ENCODE data around the gene NEUROG1. TPM values are rescaled to one million over a fixed set of nuclear protein-coding genes. Genes with fewer than 3 reads are reported as not detected.

NEUROG1 gene
- total RNA-seq, 1 donor from 2014 or later = not detected

DNA sequence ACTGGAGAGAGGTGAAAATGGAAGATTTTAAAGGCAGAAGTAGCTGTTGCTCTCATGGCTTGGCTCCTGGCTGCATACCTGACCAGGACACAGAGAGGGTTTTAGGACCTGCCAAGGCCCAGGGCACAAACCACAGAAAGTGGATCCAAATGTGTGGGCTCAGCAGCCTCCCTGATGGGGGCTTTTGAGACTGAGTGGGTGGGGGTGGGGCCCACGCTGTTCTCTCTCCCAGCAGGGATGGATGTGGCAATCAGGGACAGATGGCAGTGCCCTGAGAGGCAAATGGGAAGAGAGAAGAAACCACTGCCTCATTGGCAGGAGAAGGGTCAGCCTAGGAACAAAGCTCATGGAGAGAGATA, 48.7 kb downstream of the NEUROG1 start:
- peaks cover 19% of the 10 kb centered on the region for H3K4me1 Mint-ChIP-seq (ENCODE audit: low read depth)
- H3K9me3 Mint-ChIP-seq (ENCODE audit: low read depth) = no peaks in the 10 kb centered on the region
- DNase-seq (ENCODE audit: low spot score) = no peak
- H3K27me3 Mint-ChIP-seq (ENCODE audit: low read depth) = peaks cover 37% of the 10 kb centered on the region
- peaks cover 1% of the 10 kb centered on the region for H3K36me3 Mint-ChIP-seq (ENCODE audit: low read depth)
- no peak overlapping the region for H3K27ac Mint-ChIP-seq (ENCODE audit: unreplicated experiment)
- H3K4me3 Mint-ChIP-seq (ENCODE audit: unreplicated experiment) = no peak overlapping the region
- TF ChIP-seq, protein P1, sequence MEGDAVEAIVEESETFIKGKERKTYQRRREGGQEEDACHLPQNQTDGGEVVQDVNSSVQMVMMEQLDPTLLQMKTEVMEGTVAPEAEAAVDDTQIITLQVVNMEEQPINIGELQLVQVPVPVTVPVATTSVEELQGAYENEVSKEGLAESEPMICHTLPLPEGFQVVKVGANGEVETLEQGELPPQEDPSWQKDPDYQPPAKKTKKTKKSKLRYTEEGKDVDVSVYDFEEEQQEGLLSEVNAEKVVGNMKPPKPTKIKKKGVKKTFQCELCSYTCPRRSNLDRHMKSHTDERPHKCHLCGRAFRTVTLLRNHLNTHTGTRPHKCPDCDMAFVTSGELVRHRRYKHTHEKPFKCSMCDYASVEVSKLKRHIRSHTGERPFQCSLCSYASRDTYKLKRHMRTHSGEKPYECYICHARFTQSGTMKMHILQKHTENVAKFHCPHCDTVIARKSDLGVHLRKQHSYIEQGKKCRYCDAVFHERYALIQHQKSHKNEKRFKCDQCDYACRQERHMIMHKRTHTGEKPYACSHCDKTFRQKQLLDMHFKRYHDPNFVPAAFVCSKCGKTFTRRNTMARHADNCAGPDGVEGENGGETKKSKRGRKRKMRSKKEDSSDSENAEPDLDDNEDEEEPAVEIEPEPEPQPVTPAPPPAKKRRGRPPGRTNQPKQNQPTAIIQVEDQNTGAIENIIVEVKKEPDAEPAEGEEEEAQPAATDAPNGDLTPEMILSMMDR (IDR thresholded peaks at IDR 0.05) = no peak

DNA sequence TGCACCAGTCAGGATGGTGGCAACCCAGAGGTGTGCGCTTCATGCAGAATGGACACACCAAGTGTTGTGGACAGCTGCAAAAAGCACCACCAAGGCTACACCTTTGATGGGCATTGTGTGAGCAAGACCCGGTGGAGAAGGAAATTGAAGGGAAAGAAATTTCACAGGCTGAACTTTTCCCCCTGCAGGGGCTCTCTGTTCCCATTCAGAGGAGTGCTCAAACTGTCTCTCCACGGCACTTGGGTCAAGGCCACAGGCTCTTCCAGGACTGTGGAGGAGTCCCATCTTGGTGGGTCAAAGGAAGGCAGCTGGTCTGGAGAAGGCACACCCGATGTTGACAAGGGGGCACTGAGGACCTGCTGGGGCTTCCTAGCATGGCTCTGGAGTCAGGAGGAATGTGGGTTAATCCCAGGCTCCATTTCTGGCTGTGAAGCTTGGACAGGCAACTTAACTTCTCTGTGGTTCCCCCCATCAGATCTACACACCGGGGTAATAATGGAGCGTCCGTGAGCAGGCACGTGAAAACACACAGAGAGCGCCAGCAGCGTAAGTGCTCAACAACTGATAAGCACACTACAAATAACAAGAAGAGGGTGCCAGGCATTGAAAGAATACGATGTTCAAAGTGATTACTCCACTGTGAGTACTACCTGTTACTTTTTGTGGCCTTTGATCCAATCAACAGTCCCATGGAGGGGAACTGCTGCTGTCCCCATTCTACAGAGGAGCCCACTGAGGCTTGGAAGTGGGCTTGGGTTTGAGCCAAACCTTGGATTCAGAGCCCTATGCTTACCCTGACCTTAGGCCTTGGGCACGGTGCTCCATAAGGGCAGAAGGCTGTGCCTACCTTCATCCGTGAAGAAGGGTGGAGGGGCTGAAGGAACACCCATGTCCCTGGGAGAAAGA, 49.4 kb downstream of the NEUROG1 start:
- TF ChIP-seq, protein P1 (IDR thresholded peaks at IDR 0.05) = no peak
- peaks cover 19% of the 10 kb centered on the region for H3K4me1 Mint-ChIP-seq (ENCODE audit: low read depth)
- no peak overlapping the region for H3K4me3 Mint-ChIP-seq (ENCODE audit: unreplicated experiment)

DNA sequence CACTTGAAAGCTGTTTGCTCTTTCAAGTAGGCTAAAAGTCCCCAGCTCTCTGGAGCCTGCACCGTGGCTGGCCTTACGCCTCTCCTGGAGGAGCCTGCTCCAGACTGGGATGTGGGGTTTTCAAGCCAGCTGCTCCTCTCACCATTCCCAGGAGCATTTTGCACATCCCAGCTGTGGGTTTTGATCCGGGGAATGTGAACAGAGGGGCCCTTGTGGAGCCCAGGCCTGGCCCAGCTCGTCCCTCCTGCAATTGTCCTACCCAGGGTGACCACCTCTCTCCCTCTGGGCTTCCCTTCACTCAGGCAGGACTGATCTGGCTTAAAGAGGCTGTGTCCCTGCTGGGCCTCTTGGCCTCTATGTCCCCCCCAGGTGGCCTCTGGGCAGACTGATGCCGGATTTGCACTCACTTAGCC, 51.1 kb downstream of the NEUROG1 start:
- H3K4me3 Mint-ChIP-seq (ENCODE audit: unreplicated experiment) = no peak overlapping the region
- H3K4me1 Mint-ChIP-seq (ENCODE audit: low read depth) = peaks cover 16% of the 10 kb centered on the region
- H3K9me3 Mint-ChIP-seq (ENCODE audit: low read depth) = no peaks in the 10 kb centered on the region
- H3K36me3 Mint-ChIP-seq (ENCODE audit: low read depth) = no peaks in the 10 kb centered on the region
- peaks cover 31% of the 10 kb centered on the region for H3K27me3 Mint-ChIP-seq (ENCODE audit: low read depth)
- no peak overlapping the region for H3K27ac Mint-ChIP-seq (ENCODE audit: unreplicated experiment)
- DNase-seq (ENCODE audit: low spot score) = no peak
- TF ChIP-seq, protein P1 (IDR thresholded peaks at IDR 0.05) = no peak

More for the DNA sequence above, 49.4 kb downstream of the NEUROG1 start:
- no peak for DNase-seq (ENCODE audit: low spot score)
- H3K36me3 Mint-ChIP-seq (ENCODE audit: low read depth) = peaks cover 1% of the 10 kb centered on the region
- H3K27ac Mint-ChIP-seq (ENCODE audit: unreplicated experiment) = no peak overlapping the region
- H3K9me3 Mint-ChIP-seq (ENCODE audit: low read depth) = no peaks in the 10 kb centered on the region
- peaks cover 37% of the 10 kb centered on the region for H3K27me3 Mint-ChIP-seq (ENCODE audit: low read depth)

Other genes starting within 250 kb of the NEUROG1 start
- gene MACROH2A1, start 136.7 kb downstream of the NEUROG1 start, total RNA-seq = 100 to 142 TPM (median 102 TPM) in 3 replicates
- gene DCANP1, start 88.6 kb downstream of the NEUROG1 start, total RNA-seq = not detected in 3 replicates
- not detected in 3 replicates for gene TIFAB, start 83.6 kb downstream of the NEUROG1 start, total RNA-seq
- gene CXCL14, start 43.0 kb upstream of the NEUROG1 start, total RNA-seq = 0.21 TPM in 1 of 3 replicates, not detected in the others